GM19324 (cell line): ENCODE results near the gene DAAM1.
A peak's percentile ranks its signal among the peaks of the same experiment; 100 is the strongest.

Experiments used
- ATAC-seq: cut with Tn5 transposase; IDR thresholded peaks from one replicate; pipeline ENCODE4 v1.9.1; 2021; ENCODE audit warnings: mild to moderate bottlenecking, moderate library complexity; ENCODE audit not compliant: unreplicated experiment, low FRiP score

The DAAM1 gene

DNA sequence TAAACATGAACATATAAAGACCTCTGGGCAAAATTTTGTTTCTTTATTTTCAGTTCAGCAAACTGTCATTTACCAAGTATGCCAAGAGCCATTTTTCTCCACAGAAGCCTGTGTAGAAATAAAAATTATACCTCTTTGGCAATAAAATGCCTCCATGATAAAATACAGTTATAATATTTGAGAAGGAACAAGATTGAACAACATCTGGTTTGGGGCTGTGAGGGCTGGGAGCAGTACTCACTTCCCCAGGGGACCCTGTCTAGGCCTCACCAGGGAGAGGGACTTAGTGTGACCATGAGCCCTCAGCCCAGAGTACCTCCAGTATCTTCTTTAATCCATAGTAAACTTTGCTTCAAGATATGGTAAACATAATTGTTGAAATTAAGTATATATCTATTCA, 65.1 kb downstream of the DAAM1 start:
- no peak for ATAC-seq

DNA sequence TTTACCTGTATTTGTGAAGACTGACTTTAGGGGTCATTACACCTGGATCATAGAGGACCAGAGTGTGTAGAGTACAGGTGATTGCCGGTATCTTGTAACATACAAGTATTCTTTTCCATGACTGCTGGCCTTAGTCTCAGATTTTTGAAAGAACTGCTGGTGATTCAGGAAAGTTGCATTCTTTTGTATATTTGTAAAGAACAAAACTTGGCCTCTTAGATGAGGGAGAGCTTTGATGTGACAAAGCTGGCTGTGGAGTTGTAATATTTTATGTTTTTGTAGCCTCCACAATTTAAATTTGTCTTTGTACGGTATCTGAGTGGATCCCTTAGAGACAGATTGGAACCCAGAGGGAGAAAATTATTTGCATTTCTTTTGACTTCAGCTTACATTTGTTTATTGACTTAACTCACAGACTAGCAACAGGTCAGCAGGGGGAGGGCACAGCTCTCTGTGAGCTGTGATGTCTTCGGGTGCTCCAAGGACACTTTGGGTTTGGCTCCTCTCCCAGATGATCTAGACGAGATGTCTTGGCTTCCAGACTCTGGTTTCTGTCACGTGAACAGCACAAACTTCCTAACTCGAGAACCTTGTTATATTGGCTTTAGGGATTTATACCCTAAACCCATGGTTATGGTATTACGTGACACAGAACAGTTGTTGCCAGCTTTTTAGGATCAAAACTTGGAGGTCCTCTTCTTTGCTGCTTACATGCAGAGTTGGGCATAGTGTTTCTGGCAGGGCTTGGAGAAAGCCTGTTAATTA, 65.9 kb downstream of the DAAM1 start:
- ATAC-seq, result no peak

DNA sequence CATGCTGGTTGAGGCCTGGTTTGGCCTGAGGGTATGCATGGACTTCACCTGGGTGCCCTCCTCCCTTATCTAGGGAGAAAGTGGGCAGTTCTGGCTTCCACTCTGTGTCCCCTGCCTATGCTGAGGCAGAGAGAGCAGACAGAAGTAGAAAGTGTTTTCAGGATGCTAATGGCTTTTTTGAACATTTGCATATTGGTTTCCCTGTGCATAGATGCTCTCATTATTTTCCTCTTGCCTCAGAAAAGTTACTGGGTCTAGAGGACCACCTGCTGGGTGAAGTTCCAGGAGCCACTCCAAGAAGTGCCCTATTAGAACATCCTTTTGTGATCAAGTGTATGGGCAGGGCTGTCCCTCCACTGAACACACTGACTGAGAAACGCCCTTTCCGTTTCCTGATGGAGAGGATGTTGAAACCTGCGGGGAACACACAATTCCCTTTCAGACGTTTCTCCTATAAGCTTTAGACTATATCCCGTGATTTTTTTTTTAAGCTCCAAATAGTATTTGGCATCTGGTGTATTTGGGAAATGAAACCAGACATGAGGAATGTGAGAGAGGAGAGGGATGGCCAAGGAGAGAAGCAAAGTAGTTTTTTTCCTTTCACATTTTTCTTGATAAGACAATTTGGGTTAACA, 66.6 kb downstream of the DAAM1 start:
- no peak for ATAC-seq

DNA sequence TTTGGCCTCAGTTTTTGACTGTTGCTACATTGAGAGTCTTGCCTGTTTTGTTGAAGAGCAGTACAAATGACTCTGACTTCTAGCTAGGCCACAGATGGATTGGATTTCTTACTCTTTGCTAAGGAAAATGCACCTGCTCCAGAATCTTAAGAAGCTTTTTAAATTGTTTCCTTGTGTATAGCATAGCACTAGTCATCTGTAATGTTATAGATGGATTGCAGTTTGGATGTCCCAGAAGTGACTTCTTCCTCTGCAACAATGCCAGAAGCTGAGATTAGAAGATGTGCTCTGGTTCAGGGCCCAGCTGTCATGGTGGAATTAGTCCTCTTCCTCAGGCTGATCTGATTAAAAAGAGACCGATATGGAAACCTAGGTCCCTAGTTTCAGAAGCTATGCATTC, 67.9 kb downstream of the DAAM1 start:
- no peak for ATAC-seq

DNA sequence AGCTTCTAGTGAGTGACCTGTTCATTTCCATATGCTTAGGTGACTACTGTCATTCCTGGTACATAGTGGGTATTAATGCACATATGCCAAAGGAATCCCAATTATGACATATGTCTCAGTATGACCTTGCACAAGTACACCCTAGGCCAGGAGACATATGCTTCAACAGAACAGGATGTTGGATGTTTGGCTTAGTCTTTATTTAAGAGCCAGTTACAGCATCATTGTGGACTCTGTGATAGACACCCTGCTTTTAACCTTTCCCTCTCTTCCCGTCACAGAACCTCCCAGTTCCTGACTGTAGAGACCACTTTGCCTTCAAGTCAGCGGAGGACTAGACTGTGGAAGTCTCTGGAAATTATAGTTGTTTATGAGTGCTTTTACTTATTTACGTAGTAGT, 72.9 kb downstream of the DAAM1 start:
- no peak for ATAC-seq

DNA sequence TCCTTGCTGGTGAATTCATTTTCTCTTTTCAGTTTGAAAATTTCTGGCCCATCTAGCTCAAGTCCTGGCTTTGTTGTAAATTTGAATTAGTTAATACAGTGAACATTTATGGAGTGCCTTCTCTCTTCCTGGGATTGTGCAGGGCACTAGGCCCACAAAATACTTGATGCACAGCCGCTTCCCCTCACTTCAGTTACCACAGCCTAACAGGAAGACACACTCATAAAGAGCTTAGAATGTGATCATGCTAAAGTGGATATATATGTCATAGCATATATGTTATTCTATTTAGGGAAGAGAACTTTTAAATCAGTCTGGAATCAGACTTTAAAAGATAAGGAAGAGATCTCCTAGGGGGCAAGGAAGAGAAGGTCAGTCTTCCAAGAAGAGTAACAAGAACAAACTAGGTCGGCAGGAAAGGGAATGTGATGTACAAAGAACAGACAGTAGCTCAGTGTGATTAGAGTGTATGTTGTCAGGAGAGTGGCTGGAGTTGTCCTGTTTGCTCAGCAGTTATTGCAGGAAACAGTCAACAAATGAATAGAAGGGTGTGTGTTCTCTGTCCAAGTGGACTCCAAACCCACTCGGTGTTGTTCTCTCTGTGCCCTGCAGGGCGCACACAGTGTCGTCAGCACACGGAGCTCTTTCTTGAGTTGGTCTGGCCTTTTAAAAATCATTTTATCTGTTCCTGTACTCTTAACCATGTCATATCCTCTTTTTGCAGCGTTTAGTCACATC, 74.4 kb downstream of the DAAM1 start:
- no peak for ATAC-seq

DNA sequence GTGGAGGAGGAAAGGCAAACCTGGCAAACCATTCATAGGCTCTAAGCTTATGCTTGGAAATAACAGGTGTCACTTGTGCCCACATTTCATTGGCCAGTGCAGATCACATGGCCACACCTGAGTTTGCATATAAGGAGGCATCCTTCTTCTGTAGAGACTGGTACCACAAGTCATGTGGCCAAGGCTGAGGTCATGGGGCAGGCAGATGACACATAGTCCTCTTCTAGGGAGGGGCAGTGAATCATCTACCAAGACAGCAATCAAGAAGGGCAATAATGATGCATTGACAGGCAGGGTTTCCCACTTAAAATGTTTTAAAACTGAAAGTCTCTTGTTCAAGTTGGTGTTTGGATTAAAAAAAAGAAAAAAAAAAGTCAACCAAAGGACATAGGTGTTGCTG, 77.3 kb downstream of the DAAM1 start:
- no peak for ATAC-seq

DNA sequence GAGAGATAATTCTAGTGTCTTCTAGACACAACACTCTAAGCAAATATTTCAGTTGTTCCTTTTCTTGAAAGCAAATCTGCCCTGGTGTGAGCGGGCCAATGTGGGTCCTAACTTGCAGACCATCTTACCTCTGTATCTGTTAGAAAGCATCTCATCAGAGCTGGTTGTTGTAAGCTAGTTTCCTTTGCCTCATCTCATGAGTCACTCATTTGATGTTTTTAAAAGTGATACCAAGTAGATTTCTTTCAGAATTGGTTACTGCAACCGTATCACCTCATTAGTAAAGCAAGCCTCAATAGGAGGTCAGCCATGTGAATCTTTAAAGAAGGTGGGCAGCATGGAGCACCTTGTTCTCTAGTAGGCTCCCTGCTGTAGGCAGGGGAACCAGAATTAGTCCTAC, 78.6 kb downstream of the DAAM1 start:
- ATAC-seq, result no peak

DNA sequence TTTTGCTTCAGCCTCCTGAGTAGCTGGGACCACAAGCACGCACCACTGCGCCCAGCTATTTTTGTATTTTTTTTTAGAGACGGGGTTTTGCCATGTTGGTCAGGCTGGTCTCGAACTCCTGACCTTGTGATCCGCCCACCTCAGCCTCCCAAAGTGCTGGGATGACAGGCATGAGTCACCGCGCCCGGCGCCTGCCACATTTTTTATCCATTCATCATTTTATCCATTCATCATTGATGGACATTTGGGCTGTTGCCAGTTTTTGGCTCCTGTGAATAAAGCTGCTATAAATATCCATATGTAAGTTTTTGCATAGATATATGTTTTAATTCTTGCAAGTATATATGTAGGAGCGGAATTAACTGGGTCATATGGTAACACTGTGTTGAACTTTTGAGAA, 79.5 kb downstream of the DAAM1 start:
- no peak for ATAC-seq

DNA sequence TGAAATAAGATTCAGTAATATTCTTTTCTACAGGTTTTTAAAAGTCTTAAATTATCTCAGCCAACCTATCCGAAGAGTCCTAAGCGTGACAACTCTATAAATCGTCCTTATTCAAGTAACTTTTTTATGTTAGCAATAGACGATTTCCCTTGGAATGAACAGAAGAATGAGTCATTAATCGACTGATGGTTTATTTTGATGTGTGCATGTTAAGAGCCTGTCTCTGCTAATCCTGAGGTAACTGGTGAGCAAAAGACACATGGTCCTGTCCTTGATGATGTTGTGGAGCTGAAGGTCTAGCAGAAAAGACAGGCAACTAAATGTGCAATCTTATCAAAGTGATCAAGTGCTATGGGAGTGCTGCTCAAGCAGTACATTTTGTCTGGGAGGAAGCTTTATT, 80.4 kb downstream of the DAAM1 start:
- ATAC-seq, result no peak

DNA sequence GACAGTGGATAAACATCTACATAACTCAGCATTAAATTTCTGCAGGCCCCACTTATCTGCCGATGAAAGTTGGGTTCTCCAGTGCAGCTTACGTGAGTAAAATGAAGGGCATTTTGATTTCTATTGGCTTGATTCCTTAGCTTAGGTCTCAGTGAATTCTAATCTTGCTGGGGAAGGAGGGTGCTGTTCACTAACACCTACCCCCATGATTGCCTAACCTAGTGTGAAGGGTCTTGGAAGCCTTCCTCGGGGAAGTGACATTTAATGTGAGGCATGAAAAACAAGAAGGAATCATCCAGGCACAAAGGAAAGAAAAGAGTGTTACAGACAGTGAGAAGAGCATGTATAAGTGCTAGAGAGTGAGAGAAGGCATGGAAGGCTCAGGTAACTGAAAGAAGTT, 81.0 kb downstream of the DAAM1 start:
- no peak for ATAC-seq

DNA sequence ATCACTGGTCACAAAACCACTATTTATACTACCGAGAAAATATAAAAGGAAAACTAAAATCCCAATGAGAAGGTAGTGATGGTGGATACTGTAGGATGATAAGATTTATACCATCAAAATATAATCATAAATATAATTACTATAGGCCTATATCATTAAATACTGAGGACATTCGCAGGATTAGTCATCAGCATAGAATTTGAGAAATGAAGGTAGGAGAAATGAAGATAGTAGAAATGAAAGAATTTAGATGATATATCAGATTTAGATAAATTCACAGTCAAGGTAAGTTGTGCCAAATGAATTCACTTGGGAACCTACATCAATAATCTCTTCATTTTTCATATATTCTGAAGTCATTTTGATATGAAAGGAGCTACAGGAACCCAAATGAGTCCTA, 82.8 kb downstream of the DAAM1 start:
- ATAC-seq, result no peak

DNA sequence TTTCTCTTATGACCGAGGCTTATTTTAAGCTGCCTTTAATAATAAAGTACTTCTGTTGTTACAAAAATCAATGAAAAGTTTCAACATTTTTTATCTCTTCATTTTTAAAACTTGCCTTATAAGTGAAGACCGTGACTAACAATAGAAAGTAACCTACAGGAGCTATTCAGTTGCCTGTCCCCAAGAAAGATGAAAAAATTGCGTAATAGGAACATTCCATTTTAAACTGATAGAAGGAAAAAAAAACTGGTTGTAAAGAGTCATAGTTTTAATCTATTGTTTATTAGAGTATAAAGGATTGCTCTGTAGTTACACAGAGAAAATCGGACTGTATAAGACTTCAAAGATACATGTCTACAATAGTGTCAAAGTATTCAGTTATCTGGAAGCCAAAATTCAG, 83.3 kb downstream of the DAAM1 start:
- no peak for ATAC-seq

DNA sequence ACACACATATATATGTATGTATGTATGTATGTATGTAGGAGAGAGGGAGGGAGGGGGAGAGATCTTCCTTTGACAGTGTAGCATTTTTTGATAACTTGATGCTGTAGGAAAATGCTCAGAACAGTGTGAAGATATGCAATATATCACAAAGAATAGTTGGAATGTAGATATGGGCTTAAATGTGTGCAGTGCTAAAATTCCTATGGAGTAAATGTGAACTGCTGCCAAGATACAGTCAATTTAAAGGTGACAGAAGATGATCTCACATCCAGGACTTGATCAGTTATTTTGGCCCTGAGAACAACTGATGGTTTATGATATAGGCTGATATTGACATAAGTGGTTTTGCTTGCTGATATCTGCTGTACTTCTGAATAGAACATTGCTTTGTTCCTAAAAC, 84.2 kb downstream of the DAAM1 start:
- ATAC-seq, result no peak

DNA sequence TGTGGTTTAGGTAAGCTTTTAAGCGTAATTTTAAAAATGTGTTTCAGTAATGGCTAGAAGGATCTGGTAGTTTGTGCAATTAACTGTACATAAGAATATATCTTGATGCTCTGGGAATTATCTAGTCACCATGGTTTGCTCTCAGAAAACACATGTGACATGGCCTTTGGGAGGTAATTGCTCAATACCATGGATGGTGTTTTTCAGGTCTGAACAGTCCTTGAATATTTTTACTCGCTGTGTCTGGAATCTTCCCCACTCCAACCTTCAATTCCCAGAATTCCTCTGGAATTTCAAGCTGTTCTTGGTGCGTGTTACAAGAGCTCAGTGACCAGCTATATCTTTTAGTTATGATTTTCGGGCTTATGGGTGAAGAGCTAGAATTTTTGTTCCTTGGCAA, 85.3 kb downstream of the DAAM1 start:
- no peak for ATAC-seq

DNA sequence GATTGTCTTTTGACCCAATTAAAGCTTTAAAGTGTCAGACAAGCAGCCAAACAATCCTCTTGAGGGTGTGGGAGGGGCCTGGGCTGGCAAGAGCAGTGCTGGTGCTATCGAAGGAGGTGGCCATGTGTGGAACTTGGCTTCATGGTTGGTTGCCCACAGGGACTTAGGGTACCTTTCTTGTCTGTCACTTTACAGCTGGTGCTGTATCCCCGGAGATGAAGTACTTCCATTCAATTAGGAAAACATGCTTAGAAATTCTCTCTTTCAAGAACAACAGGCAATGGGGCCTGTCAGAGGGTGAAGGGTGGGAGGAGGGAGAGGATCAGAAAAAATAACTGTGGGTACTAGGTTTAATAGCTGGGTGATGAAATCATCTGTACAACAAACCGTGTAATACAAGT, 86.5 kb downstream of the DAAM1 start:
- peak; percentile 79 for ATAC-seq

DNA sequence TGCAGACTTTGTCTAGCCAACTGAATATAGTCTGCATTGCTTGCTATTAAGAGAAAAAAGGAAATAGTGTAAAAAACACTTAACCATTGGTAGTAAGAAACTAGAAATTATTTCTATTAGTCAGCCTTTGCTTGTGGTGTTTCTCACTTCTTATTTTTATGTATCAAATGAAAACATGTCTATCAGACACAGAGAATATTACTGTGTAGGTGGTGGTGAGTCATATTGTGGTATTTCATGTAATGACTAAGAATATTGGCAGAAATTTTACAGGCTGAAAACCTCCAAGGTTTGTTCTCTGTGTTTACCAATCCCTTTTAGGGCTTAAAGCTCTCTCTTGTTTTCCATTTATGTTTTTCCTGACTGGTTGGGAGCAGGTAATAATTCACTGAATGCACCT, 87.2 kb downstream of the DAAM1 start:
- peak; percentile 51 for ATAC-seq

DNA sequence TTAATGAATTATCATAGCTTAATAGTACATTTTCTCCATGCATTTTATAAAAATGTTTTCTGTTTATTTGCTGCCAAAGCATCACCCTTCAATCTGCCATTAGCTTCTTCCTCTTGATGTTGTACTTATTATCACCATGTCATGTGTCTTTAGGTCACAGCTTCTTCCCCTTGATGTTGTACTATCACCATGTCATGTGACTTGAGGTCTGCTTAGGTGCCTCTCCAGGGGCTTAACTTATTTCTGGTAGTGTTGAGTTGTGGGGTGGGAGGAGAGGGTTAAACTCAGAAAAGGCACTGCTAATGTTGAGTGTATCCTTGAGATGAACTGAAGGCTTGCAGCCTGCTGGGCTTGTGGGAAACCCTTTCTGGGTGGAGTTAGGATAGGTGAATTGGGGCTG, 87.8 kb downstream of the DAAM1 start:
- ATAC-seq, result no peak

DNA sequence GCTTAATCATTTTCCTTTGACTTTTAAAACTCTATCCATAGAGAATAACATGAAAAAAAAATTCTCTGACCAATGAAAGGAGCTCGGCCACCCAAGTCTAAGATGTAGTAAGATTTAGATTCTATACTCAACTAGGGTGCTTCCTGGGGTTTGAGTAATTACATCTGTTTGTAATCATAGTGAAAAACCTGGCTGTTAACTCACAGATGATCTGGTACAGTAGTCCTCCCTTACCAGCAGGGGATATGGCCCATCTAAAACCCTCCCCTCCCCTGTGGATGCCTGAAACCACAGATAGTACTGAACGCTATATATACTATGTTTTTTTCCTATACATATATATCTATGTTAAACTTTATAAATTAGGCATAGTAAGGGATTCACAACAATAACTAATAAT, 89.2 kb downstream of the DAAM1 start:
- ATAC-seq, result no peak

DNA sequence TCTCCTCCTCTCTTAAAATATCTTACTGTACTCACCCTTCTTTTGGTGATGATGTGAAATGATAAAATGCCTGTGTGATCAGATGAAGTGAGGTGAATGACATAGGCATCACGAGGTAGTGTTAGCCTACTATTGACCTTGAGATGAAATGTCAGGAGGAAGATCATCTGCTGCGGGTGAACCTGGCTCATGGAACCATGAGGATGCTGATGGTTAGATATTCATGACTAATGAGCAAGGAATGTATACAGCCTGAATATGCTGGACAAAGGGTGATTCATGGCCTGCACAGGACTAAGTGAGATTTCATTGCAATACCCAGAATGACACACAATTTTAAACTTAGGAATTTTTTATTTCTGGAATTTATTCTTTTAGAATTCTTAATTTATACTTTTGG, 89.6 kb downstream of the DAAM1 start:
- ATAC-seq, result no peak

DNA sequence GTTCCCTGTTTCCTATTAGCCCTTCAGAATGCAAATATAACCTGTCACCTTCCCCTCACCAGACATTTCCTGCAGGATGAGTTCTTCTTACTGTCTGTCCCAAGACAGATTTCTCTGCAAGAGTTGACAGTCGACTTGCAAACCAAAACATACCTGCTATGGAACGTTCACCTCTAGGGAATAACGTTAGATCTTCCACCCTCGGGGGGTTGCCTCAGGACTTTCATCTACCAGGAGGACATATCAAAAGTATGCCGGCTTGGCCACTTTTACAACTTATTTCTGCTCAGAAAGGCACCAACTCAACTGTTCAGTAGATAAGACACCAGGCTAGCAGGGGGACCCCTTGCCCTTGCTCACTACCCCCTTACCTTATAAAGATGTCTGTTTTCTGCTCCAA, 92.5 kb downstream of the DAAM1 start:
- no peak for ATAC-seq
